Putamen (tissue), 1 donor: ENCODE results near the gene ZKSCAN5.
"Not testable (repeated sequence)": the region's sequence is repeated elsewhere in the genome, so short reads cannot be mapped to it uniquely, and the experiment has no call there.

Experiments
- DNase-seq: peaks from one replicate; pipeline ENCODE4 v3.0.0-alpha.2; 2016; ENCODE audit warnings: low spot score

ZKSCAN5 gene

DNA sequence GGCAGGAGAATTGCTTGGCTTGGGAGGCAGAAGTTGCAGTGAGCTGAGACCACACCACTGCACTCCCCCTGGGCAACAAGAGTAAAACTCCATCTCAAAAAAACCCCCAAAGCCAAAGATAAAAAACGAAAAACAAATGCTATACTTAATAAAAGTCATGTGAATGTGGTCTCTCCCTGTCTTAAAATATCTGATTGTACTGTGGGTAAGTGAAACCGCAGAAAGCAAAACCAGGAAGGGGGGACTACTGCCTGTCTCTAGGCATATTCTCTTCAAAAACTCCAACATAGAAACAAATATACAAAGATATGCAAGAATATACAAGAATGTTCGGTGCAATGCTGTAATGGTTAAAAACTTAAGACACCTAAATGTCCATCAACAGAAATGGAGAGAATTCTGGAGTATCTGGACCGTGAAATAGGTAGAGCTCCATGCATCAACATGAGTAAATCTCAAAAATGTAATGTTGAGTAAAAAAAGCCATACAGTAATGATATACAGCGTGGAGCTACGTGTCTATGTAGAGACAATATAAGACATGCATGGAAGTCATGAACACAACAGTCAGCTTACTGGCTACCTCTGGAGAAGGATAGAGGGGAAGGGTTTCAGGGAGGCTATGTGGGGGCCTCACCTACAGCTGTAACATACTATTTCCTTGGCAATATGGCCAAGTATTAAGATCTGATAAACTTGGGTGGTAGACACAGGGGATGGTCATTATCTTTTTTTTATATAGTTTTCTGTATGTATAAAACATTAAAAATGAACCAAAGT lies 6.5 kb upstream of the ZKSCAN5 start:
- no peak for DNase-seq

DNA sequence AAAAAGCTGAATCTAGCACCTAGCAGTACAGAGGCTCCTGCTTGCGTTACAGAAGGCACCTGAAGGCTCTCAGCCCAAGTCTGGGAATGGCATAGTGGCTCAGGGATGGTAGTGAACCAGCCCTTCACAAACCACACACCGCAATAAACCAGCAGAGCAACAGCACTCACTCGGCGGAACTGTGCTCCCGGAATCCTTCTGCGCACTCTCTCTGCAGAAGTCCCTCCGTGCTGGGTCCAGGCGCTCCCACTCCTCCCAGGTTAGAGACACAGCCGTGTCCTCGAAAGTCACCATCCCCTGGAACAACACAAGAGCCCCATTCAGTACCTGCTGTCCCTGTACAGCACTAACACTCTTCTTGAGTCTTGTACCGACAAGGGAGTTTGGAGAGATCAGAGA lies 5.9 kb upstream of the ZKSCAN5 start:
- DNase-seq = no peak

DNA sequence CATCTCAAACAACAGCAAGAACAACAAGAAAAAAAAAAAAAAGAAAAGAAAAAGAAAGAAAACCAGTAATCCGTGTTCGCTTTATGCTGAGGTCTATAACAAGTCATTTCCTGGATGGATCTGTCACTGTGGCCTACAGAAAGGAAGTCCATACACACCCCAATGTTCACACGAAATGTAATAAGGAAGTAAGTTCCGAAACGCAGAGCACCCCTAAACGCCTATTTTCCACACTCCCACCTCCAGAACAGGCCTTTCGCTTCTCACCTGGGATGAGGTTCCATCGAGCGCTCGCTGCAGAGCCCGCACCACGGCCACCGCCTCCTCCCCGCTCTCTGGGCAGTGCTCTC lies 5.1 kb upstream of the ZKSCAN5 start:
- no peak for DNase-seq

DNA sequence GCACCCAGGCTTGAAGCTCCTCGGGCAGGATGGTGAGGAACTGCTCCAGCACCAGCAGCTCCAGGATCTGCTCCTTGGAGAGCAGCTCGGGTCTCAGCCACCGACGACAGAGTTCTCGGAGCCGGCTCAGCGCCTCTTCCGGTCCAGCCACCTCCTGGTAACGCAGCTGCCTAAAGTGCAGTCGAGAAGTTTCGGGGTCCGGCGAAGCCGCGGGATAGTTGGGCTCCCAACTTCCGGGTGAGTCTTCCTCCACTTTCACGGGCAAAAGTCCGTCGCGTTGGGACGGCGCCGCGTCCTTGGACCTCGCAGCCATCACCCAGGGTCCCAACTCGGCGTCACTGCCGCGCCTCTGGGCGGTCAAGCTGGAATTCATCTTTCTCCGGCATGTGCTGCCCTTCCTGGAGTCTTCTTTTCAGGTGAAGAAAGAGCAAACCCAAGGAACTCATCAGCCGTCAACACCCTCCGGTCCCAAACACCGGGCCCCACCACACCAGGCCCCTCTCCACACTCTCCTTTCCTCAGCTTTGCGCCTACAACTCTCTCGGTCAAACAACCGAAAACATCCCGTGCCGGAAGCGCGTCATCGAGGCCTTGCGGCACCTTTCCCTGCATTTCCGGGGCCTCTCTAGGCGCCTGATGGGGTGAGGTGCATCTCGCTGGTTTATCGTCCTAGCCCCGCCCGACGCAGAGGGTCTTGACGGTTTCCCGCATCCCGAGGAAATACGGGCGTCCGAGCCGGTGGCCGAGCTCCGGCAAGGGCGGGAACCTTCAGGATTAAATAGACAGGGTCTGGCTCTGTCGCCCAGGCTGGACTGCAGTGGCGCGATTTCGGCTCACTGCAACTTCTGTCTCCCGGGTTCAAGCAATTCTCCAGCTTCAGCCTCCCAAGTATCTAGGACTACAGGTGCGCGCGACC lies 4.5 kb upstream of the ZKSCAN5 start, which contains the start of gene ZNF394:
Gene ZNF394 (minus strand): TSS at position 561 of the 916 bp plus-strand sequence. CDS start 188 bp downstream, at position 373.
- peak; percentile 94 for DNase-seq

DNA sequence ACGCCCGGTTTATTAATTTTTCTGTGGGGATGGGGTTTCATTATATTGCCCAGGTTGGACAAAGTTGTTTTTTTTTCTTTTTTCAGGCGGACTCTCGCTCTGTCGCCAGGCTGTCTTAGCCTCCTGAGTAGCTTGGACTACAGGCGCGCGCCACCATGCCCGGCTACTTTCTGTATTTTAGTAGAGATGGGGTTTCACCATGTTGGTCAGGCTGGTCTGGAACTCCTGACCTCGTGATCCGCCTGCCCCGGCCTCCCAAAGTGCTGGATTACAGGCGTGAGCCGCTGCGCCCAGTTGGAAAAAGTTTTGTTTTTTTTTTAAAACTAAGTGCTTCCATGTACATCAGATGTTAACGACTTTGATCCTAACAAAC lies 3.8 kb upstream of the ZKSCAN5 start:
- DNase-seq = no peak

DNA sequence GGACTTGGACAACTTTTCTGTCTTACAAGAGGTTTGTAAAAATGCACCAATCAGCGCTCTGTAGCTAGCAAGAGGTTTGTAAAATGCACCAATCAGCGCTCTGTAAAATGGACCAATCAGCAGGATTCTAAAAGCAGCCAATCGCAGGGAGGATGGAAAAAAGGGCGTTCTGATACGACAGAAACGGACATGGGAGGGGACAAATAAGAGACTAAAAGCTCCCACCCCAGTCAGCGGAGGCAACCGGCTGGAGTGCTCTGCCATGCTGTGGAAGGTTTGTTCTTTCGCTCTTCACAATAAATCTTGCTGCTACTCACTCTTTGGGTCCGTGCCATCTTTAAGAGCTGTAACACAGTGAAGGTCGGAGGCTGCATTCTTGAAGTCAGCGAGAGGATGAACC lies 3.2 kb upstream of the ZKSCAN5 start:
- DNase-seq = not testable (repeated sequence)

DNA sequence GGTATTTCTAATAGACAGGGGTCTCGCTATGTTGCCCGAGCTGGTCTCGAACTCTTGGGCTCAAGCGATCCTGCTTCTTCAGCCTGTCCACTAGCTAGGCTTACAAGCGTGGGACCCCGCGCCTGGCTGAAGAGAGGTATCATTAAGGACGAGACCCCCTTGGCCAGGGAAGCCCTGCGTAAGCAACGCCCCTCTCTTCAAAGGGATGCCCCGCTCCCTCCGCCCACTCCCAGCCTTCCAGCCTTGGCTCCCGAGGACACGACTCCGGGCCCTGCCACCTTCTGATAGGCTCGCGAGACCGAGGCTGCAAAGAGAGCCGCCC lies 220 bp upstream of the ZKSCAN5 start:
- no peak for DNase-seq

DNA sequence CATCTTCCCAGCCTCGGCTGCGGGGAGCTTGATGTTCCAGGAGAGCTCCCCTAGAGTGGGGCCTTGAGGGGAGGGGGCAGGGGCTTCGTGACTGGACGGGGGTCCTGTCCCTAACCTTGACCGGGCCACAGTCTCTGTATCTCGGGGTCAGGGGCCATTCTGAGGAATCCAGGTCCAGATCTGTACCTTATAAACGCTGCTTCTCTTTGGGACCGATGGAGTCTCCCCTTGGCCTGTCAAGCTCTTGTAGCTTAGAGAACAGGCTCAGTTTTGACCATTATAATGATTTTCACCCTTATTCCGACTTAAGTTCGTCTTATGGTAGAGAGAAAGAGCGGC lies 831 bp downstream of the ZKSCAN5 start:
- no peak for DNase-seq

DNA sequence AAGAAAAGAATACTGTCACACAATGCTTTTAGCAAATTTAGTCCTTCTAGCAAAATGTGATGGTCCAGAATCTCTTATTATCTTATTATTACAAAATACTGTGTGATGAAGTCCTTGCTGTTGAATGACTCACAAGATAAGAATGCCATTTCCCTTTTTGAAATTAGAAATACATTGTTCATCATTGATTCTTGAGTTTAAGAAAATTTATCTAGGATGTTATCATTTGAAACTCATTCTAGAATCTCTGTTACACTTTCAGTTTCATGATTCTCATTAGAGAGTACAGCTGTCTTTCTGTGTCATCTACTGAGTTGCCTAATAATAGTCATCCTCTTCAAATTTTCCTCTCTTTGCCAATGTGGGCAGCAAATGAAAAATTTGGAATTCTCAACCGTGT lies 9.6 kb downstream of the ZKSCAN5 start:
- DNase-seq = no peak

DNA sequence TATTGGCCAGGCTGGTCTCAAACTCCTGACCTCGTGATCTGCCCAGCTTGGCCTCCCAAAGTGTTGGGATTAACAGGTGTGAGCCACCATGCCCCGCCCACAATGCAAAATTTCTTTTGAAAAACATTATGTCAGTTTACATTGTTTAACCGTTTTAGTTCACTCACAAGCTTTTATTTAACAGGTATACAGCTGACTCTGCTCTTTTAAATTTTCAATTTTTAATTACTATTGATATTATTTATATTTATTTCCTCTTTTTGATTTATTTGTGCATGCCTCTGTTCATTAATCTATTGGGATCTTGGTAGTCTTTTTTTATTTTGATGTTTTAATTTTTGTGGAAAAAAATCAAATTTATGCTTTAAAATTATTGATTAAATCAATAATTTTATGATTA lies 16.9 kb downstream of the ZKSCAN5 start:
- no peak for DNase-seq

DNA sequence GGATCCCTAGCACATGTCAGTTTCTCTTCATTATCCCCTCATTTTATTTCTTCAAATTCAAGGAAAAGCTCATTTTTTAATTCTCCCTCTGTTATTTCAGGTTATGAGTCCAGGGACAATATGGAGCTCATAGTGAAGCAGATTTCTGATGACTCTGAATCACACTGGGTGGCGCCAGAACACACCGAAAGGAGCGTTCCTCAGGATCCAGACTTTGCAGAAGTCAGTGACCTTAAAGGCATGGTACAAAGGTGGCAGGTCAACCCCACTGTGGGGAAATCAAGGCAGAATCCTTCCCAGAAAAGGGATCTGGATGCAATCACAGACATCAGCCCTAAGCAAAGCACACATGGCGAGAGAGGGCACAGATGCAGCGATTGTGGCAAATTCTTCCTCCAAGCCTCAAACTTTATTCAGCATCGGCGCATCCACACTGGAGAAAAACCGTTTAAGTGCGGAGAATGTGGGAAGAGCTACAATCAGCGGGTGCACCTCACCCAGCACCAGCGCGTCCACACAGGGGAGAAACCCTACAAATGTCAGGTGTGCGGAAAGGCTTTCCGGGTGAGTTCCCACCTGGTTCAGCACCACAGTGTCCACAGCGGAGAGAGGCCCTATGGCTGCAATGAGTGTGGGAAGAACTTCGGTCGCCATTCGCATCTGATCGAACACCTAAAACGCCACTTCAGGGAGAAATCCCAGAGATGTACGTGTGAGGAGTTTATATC lies 21.4 kb downstream of the ZKSCAN5 start:
- no peak for DNase-seq

DNA sequence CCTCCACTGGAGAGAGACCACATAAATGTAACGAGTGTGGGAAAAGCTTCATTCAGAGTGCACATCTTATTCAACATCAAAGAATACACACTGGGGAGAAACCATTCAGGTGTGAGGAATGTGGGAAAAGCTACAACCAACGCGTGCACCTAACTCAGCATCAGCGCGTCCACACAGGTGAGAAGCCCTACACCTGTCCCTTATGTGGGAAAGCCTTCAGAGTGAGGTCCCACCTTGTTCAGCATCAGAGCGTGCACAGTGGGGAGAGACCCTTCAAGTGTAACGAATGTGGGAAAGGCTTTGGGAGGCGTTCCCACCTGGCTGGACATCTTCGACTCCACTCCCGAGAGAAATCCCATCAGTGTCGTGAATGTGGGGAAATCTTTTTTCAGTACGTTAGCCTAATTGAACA lies 26.9 kb downstream of the ZKSCAN5 start:
- no peak for DNase-seq

DNA sequence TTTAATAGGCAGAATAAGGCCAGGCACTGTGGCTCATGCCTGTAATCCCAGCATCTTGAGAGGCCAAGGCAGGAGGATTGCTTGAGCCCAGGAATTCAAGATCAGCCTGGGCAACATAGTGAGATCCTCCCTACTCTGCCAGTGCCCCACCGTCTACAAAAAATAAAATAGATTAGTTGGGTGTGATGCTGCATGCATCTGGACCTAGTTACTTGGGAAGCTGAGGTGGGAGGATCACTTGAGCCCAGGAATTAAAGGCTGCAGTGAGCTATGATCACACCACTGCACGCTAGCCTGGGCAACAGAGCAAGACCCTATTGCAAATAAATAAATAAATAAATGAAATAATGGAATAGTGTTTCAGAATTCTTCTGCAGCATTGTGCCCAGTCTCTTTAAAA lies 31.2 kb downstream of the ZKSCAN5 start:
- no peak for DNase-seq

DNA sequence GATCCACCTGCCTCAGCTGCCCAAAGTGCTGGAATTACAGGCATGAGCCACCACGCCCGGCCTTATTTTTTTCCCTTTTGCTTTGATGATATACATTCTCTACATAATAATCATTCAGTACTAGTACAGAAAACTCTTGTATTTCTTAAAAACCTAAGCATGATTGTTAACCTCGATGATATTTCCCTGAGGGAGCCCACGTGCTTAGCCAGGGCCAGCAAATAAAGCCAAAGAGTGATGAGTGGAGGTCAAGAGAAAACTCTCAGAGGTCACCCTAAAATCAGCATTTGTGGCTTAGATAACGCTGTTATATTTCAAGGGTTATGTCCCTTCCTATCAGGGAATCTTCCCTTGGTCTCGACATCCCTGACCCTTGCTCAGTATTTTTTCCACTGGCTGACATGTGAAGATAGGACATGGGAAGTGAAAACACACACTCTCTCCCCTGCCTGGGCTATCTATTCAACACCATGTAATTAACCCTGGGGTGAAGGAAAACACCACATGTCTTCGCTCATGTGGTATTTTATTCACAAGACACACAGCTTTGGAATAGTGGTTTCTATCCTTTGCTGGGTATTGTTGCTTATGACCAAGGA lies 34.9 kb downstream of the ZKSCAN5 start:
- DNase-seq = no peak

DNA sequence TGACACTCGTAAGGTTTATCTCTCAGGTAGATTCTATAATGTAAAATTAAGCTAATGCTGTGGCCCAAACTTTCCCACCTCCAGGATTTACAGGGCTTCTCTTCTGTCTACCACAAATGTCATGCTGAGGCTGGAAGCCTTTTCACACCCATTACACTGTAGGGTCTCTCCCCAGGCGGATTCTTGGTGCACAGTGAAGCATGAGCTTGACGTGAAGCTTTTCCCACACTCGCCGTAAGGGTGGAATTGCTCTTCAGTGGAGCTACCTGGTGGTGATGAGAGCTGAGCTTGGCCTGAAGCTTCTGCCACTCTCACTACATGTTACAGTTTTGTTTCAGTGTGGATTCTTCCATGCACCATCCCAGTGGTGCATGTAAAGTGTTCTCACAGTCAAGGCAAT lies 36.1 kb downstream of the ZKSCAN5 start:
- DNase-seq = no peak

DNA sequence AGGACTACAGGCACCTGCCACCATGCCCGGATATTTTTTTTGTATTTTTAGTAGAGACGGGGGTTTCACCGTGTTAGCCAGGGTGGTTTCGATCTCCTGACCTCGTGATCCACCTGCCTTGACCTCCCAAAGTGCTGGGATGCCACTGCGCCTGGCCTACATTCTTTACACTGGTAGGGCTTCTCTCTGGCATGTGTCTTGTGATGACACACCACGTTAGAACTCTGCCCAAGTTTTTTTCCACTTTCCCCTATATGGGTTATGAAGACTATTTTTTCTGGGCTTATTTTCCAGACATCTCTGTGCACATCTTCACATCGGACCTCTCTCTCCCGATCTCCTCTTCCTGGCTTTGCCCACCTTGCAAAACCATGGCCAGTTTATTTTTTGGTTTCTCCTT lies 36.8 kb downstream of the ZKSCAN5 start:
- DNase-seq = no peak

DNA sequence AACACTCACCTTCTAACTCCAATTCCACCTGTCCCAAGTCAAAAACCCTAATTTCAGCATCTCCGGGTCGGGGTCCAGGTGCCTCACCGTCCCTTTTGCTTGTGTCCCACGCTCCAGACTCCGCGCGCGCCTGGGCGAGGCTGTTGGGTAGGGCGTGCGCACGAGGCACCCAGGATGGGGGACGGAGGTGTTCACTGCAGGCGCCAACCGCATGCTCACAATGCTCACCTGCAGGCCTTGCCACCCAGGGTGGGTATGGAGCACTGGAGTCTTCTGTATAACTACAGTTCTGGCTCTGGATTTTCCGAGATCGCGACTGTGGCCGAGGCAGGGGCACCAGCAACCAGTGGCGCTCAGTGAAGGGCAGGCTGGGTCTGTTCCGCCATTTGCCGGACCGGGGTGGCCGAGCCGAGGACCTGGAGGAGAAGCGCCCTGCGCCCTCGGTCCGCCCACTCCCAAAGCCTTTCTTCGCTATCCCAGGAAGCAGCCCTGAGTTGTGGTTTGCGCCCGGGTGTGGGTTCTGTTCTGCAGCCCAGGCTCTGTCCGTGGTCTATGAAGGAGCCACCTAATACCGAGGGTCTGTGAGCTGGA lies 38.7 kb downstream of the ZKSCAN5 start:
- no peak for DNase-seq

DNA sequence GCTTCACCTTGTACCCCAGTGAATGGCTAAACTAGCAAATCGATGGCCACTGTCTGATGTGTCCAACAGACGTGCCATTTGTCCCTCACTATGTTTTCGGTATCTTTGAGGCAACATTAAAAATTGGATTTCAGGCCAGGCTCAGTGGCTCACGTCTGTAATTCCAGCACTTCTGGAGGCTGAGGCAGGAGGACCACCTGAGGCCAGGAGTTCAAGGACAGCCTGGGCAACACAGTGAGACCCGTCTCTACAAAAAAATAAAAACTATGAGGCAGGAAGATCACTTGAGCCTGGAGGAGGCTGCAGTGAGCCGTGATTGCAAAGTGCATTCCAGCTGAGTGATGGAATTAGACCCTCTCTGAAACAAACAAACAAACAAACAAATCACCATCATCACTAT lies 39.5 kb downstream of the ZKSCAN5 start:
- DNase-seq = no peak

DNA sequence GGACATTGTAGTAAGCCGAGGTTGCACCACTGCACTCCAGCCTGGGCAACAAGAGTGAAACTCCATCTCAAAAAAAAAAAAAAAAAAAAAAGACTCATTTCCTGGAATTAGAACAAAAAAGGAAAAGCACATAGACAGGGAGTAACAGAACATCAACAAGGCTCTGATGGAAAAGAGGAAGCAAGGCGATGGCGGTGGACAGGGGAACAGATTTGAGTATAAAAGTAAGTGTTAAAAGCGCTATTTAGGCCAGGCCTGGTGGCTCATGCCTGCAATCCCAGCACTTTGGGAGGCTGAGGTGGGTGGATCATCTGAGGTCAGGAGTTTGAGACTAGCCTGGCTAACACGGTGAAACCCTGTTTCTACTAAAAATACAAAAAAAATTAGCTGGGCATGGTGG lies 40.8 kb downstream of the ZKSCAN5 start:
- DNase-seq = not testable (repeated sequence)

DNA sequence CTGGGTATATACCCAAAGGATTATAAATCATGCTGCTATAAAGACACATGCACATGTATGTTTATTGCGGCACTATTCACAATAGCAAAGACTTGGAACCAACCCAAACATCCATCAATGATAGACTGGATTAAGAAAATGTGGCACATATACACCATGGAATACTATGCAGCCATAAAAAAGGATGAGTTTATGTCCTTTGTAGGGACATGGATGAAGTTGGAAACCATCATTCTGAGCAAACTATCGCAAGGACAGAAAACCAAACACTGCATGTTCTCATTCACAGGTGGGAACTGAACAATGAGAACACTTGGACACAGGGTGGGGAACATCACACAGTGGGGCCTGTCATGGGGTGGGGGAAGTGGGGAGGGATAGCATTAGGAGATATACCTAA lies 45.1 kb downstream of the ZKSCAN5 start:
- DNase-seq = not testable (repeated sequence)

DNA sequence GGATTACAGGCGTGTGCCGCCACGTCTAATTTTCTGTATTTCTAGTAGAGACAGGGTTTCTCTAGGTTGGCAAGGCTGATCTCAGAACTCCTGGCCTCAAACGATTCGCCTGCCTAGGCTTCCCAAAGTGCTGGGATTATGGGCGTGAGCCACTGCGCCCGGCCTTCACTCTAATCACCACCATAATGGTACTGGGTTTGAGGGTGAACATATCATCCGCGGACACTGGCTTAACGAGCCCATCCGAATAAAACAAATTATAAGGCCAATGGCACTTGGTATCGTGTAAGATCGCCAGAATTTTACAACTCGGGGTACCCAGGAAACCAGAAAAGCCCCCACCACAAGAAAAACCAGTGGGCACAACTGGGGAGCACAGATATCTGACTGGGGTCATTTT lies 46.9 kb downstream of the ZKSCAN5 start:
- no peak for DNase-seq
